ENCODE data around the gene GLRA3. TPM values are rescaled to one million over a fixed set of nuclear protein-coding genes. Genes with fewer than 3 reads are reported as not detected.

GLRA3 gene
- total and polyA plus RNA-seq, 2 experiments from 2014 or later, result 0.03 to 0.19 TPM

DNA sequence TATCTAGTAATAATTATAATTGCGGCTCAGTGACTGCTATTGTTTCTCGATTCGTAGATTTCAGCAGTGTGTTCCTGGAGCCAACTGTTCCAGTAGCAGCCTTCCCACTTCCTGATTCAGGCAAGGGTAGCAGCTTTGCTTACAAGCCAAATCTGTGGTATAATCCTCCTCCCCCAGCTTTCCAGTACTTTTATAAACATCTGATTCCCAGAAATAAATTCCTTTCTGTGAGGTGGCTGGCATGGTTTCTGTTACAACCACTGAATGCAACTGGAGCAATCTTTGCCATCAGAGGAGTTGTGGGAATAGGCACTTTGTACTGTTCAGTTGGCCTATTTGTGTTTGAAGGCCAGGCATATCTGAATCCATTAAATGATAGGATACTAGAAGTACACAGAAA is 80.0 kb downstream of the GLRA3 start:
- Histone ChIP-seq H3K9me2 (ENCODE audit: insufficient read depth) (no peaks in the 10 kb centered on the region), H3K4me2 (no peak overlapping the region), H3F3A (replicated peaks; ENCODE audit: low read depth) (no peaks in the 10 kb centered on the region), H3K27me3 (ENCODE audit: insufficient read depth) (no peaks in the 10 kb centered on the region), H3K4me1 (ENCODE audit: insufficient read depth) (no peaks in the 10 kb centered on the region), H3K36me3 (ENCODE audit: insufficient read depth) (no peaks in the 10 kb centered on the region), H2AFZ (no peak overlapping the region), H3K79me2 (replicated peaks; ENCODE audit: insufficient read depth) (no peaks in the 10 kb centered on the region), H4K20me1 (replicated peaks; ENCODE audit: insufficient read depth) (no peaks in the 10 kb centered on the region), H3K27ac (ENCODE audit: low read depth) (no peak overlapping the region), H3K4me3 (no peak overlapping the region)
- TF ChIP-seq JUNB (IDR thresholded peaks at IDR 0.05; ENCODE audit: unreplicated experiment) (no peak), STAT1 (IDR thresholded peaks at IDR 0.05; ENCODE audit: unreplicated experiment) (no peak), ZNF114 (CRISPR knock-in tag; IDR thresholded peaks at IDR 0.05) (no peak), POLR2AphosphoS5 (IDR thresholded peaks at IDR 0.05; ENCODE audit: low read depth) (no peak)
- TF ChIP-seq, protein P1, sequence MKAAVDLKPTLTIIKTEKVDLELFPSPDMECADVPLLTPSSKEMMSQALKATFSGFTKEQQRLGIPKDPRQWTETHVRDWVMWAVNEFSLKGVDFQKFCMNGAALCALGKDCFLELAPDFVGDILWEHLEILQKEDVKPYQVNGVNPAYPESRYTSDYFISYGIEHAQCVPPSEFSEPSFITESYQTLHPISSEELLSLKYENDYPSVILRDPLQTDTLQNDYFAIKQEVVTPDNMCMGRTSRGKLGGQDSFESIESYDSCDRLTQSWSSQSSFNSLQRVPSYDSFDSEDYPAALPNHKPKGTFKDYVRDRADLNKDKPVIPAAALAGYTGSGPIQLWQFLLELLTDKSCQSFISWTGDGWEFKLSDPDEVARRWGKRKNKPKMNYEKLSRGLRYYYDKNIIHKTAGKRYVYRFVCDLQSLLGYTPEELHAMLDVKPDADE (IDR thresholded peaks at IDR 0.05), result no peak
- TF ChIP-seq, protein P2, sequence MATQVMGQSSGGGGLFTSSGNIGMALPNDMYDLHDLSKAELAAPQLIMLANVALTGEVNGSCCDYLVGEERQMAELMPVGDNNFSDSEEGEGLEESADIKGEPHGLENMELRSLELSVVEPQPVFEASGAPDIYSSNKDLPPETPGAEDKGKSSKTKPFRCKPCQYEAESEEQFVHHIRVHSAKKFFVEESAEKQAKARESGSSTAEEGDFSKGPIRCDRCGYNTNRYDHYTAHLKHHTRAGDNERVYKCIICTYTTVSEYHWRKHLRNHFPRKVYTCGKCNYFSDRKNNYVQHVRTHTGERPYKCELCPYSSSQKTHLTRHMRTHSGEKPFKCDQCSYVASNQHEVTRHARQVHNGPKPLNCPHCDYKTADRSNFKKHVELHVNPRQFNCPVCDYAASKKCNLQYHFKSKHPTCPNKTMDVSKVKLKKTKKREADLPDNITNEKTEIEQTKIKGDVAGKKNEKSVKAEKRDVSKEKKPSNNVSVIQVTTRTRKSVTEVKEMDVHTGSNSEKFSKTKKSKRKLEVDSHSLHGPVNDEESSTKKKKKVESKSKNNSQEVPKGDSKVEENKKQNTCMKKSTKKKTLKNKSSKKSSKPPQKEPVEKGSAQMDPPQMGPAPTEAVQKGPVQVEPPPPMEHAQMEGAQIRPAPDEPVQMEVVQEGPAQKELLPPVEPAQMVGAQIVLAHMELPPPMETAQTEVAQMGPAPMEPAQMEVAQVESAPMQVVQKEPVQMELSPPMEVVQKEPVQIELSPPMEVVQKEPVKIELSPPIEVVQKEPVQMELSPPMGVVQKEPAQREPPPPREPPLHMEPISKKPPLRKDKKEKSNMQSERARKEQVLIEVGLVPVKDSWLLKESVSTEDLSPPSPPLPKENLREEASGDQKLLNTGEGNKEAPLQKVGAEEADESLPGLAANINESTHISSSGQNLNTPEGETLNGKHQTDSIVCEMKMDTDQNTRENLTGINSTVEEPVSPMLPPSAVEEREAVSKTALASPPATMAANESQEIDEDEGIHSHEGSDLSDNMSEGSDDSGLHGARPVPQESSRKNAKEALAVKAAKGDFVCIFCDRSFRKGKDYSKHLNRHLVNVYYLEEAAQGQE (IDR thresholded peaks at IDR 0.05; ENCODE audit: unreplicated experiment), result no peak
- TF ChIP-seq, protein P3, sequence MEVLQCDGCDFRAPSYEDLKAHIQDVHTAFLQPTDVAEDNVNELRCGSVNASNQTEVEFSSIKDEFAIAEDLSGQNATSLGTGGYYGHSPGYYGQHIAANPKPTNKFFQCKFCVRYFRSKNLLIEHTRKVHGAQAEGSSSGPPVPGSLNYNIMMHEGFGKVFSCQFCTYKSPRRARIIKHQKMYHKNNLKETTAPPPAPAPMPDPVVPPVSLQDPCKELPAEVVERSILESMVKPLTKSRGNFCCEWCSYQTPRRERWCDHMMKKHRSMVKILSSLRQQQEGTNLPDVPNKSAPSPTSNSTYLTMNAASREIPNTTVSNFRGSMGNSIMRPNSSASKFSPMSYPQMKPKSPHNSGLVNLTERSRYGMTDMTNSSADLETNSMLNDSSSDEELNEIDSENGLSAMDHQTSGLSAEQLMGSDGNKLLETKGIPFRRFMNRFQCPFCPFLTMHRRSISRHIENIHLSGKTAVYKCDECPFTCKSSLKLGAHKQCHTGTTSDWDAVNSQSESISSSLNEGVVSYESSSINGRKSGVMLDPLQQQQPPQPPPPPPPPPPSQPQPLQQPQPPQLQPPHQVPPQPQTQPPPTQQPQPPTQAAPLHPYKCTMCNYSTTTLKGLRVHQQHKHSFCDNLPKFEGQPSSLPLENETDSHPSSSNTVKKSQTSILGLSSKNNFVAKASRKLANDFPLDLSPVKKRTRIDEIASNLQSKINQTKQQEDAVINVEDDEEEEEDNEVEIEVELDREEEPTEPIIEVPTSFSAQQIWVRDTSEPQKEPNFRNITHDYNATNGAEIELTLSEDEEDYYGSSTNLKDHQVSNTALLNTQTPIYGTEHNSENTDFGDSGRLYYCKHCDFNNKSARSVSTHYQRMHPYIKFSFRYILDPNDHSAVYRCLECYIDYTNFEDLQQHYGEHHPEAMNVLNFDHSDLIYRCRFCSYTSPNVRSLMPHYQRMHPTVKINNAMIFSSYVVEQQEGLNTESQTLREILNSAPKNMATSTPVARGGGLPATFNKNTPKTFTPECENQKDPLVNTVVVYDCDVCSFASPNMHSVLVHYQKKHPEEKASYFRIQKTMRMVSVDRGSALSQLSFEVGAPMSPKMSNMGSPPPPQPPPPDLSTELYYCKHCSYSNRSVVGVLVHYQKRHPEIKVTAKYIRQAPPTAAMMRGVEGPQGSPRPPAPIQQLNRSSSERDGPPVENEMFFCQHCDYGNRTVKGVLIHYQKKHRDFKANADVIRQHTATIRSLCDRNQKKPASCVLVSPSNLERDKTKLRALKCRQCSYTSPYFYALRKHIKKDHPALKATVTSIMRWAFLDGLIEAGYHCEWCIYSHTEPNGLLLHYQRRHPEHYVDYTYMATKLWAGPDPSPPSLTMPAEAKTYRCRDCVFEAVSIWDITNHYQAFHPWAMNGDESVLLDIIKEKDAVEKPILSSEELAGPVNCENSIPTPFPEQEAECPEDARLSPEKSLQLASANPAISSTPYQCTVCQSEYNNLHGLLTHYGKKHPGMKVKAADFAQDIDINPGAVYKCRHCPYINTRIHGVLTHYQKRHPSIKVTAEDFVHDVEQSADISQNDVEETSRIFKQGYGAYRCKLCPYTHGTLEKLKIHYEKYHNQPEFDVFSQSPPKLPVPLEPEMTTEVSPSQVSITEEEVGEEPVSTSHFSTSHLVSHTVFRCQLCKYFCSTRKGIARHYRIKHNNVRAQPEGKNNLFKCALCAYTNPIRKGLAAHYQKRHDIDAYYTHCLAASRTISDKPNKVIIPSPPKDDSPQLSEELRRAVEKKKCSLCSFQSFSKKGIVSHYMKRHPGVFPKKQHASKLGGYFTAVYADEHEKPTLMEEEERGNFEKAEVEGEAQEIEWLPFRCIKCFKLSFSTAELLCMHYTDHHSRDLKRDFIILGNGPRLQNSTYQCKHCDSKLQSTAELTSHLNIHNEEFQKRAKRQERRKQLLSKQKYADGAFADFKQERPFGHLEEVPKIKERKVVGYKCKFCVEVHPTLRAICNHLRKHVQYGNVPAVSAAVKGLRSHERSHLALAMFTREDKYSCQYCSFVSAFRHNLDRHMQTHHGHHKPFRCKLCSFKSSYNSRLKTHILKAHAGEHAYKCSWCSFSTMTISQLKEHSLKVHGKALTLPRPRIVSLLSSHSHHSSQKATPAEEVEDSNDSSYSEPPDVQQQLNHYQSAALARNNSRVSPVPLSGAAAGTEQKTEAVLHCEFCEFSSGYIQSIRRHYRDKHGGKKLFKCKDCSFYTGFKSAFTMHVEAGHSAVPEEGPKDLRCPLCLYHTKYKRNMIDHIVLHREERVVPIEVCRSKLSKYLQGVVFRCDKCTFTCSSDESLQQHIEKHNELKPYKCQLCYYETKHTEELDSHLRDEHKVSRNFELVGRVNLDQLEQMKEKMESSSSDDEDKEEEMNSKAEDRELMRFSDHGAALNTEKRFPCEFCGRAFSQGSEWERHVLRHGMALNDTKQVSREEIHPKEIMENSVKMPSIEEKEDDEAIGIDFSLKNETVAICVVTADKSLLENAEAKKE (CRISPR knock-in tag; IDR thresholded peaks at IDR 0.05), result no peak
- DNase-seq (ENCODE audit: low spot score) (no peak), ATAC-seq (no peak)
- Mint-ChIP-seq H3K36me3 (ENCODE audit: low read depth) (no peaks in the 10 kb centered on the region), H3K27me3 (ENCODE audit: insufficient read depth, low read depth, poor library complexity) (peaks cover 1% of the 10 kb centered on the region), H3K27ac (no peak overlapping the region), H3K4me1 (no peaks in the 10 kb centered on the region), H3K9me3 (no peaks in the 10 kb centered on the region; the same call in 2 of the 3 replicates), H3K4me3 (no peak overlapping the region)

Measured in GM23338 (cell line).